HCT116 (cell line): ENCODE results near the gene PLCL2.

Experiments
- CTCF ChIP-seq, 3 experiments: fragments of 200-600 bp in 1 of 3; sonication (generic) in 1 of 3; IDR thresholded peaks in 2 of 3; conservative IDR thresholded peaks in 1 of 3; 2 replicates each; pipeline ENCODE4 v1.5.1; 2012 to 2017; ENCODE audit warnings: low read depth in 2 of 3, low read length in 2 of 3, antibody characterized with exemption in 1 of 3, borderline replicate concordance in 1 of 3, control low read depth in 1 of 3, mild to moderate bottlenecking in 1 of 3, mixed read lengths in 1 of 3, mixed run types in 1 of 3, moderate library complexity in 1 of 3; ENCODE audit not compliant: insufficient read depth in 1 of 3
- EZH2 ChIP-seq: fragments of 200-600 bp; sonication (generic); IDR thresholded peaks from 2 replicates; pipeline ENCODE4 v1.6.1; 2017; ENCODE audit warnings: antibody characterized with exemption, mixed run types
- REST ChIP-seq: IDR thresholded peaks from 2 replicates; pipeline ENCODE4 v1.6.1; 2012; ENCODE audit warnings: low read depth
- ZBTB33 ChIP-seq: IDR thresholded peaks from 2 replicates; pipeline ENCODE4 v1.6.1; 2011; ENCODE audit warnings: mild to moderate bottlenecking, low read length, moderate library complexity; ENCODE audit not compliant: insufficient replicate concordance; ENCODE audit errors: extremely low read depth

- TF ChIP-seq EZH2: no peak
- TF ChIP-seq CTCF (IDR thresholded peaks at IDR 0.05 in 2 of 3, conservative IDR thresholded peaks at IDR 0.05 in 1 of 3; ENCODE audit: borderline replicate concordance in 1 of 3, insufficient read depth in 1 of 3, low read depth in 2 of 3, low read length in 2 of 3): no peak
- no peak for TF ChIP-seq REST
- TF ChIP-seq ZBTB33: no peak
Measured at GRCh38 chr3:16978921-16979271, 94.1 kb downstream of the PLCL2 start.
